GM12878 (cell line): Measurements from ENCODE around the gene ETV6. TPM values are rescaled to one million over a fixed set of nuclear protein-coding genes. Genes with fewer than 3 reads are reported as not detected.
A peak's percentile ranks its signal among the peaks of the same experiment; 100 is the strongest.

Experiments
- ATAC-seq: fragments of 200-7000 bp; cut with Tn5 transposase; 3 replicates; pipeline ENCODE4 v1.9.1; 2020; ENCODE audit warnings: mild to moderate bottlenecking, moderate library complexity
- BruUV-seq: library from RNA; stranded (reverse); fragments of 400-500 nt; replicated peaks from 2 replicates; lab custom pipeline; 2021; lab: Mats Ljungman, UMichigan
- CTCF ChIA-PET: fragments of 300-600 bp; sonication (Branson Sonifier 250); formaldehyde crosslinking; extraction: SDS; loops from one replicate; lab custom pipeline; 2021; ENCODE audit warnings: inconsistent platforms; lab: Yijun Ruan, JAX
- POLR2A ChIA-PET: fragments of 350-600 bp; formaldehyde crosslinking; extraction: SDS; loops from one replicate; lab custom pipeline; 2021; ENCODE audit warnings: inconsistent platforms; lab: Charles Lee
- RAD21 ChIA-PET: fragments of 300-600 bp; sonication (Branson Sonifier 250); formaldehyde crosslinking; loops from one replicate; lab custom pipeline; 2023; ENCODE audit warnings: antibody characterized with exemption; ENCODE audit not compliant: unreplicated experiment; lab: Charles Lee
- SMC1A ChIA-PET: fragments of 300-600 bp; sonication (Branson Sonifier 250); formaldehyde crosslinking; loops from one replicate; lab custom pipeline; 2023; ENCODE audit not compliant: unreplicated experiment, uncharacterized antibody; lab: Charles Lee
- DNase-seq: peaks from one replicate; pipeline ENCODE4 v3.0.0-alpha.2; 2011; ENCODE audit warnings: low read depth, low spot score
- FAIRE-seq: peaks from 3 replicates; lab custom pipeline; 2011; peaks lifted over from hg19 to GRCh38; lab: Jason Lieb, UNC
- H2AFZ ChIP-seq: 2 replicates; pipeline ENCODE4 v1.6.0; 2011; ENCODE audit warnings: low read depth, low read length, control low read depth; ENCODE audit not compliant: control insufficient read depth
- H3K27ac ChIP-seq: 2 replicates; pipeline ENCODE4 v1.5.1; 2011; ENCODE audit warnings: control low read depth; ENCODE audit not compliant: control insufficient read depth, insufficient read depth
- H3K27me3 ChIP-seq, 2 experiments: replicated peaks in 1 of 2; 2 replicates each; pipeline versions ENCODE4 v1.6.0 to v1.6.1; 2011; ENCODE audit warnings: low read length in 1 of 2; ENCODE audit not compliant: control insufficient read depth in 2 of 2, insufficient read depth in 2 of 2
- H3K36me3 ChIP-seq, 2 experiments: 2 replicates each; pipeline ENCODE4 v1.5.1; 2011; ENCODE audit warnings: low read length in 1 of 2; ENCODE audit not compliant: control insufficient read depth in 2 of 2, insufficient read depth in 2 of 2
- H3K4me1 ChIP-seq: 2 replicates; pipeline ENCODE4 v1.6.1; 2011; ENCODE audit warnings: mild to moderate bottlenecking, low read length, moderate library complexity, mixed read lengths; ENCODE audit not compliant: control insufficient read depth, insufficient read depth
- H3K4me2 ChIP-seq: 2 replicates; pipeline ENCODE4 v1.6.0; 2011; ENCODE audit warnings: control low read depth; ENCODE audit not compliant: control insufficient read depth, insufficient read depth
- H3K4me3 ChIP-seq: fragments of 200-600 bp; sonication (generic); 2 replicates; pipeline ENCODE4 v1.5.1; 2016
- H3K79me2 ChIP-seq: 2 replicates; pipeline ENCODE4 v1.6.0; 2011; ENCODE audit warnings: low read length; ENCODE audit not compliant: control insufficient read depth, insufficient read depth
- H3K9ac ChIP-seq: 2 replicates; pipeline ENCODE4 v1.8.0; 2011; ENCODE audit warnings: low read length, control low read depth, mixed read lengths; ENCODE audit not compliant: control insufficient read depth, insufficient read depth
- H3K9me3 ChIP-seq: replicated peaks from 3 replicates; pipeline ENCODE4 v1.5.1; 2011; ENCODE audit warnings: mild to moderate bottlenecking, low read length; ENCODE audit not compliant: control insufficient read depth, insufficient read depth
- H4K20me1 ChIP-seq: 2 replicates; pipeline ENCODE4 v1.6.0; 2011; ENCODE audit not compliant: control insufficient read depth, insufficient read depth
- BCL3 ChIP-seq: IDR thresholded peaks from 2 replicates; pipeline ENCODE4 v1.6.1; 2011; ENCODE audit warnings: borderline replicate concordance, low read depth, mild to moderate bottlenecking, moderate library complexity, low read length; ENCODE audit not compliant: insufficient read depth, poor library complexity, severe bottlenecking
- E4F1 ChIP-seq: fragments of 450-650 bp; IDR thresholded peaks from 2 replicates; pipeline ENCODE4 v1.6.1; 2018; ENCODE audit warnings: borderline replicate concordance, mild to moderate bottlenecking; ENCODE audit not compliant: partially characterized antibody
- MEF2B ChIP-seq: fragments of 450-650 bp; IDR thresholded peaks from 2 replicates; pipeline ENCODE4 v1.6.1; 2018; ENCODE audit warnings: mild to moderate bottlenecking, moderate library complexity; ENCODE audit not compliant: partially characterized antibody, poor library complexity, severe bottlenecking
- NR2C1 ChIP-seq: fragments of 450-650 bp; IDR thresholded peaks from 2 replicates; pipeline ENCODE4 v1.6.1; 2017; ENCODE audit warnings: antibody characterized with exemption, mild to moderate bottlenecking, moderate library complexity
- NR2C2 ChIP-seq: IDR thresholded peaks from 2 replicates; pipeline ENCODE4 v1.6.1; 2011; ENCODE audit warnings: borderline replicate concordance, low read depth; ENCODE audit not compliant: control insufficient read depth, insufficient read length
- POLR2A ChIP-seq: IDR thresholded peaks from 2 replicates; pipeline ENCODE4 v1.6.1; 2011; ENCODE audit warnings: low read depth, mild to moderate bottlenecking, low read length
- RELB ChIP-seq: fragments of 450-650 bp; IDR thresholded peaks from 2 replicates; pipeline ENCODE4 v1.6.1; 2017; ENCODE audit warnings: low read depth, mild to moderate bottlenecking, moderate library complexity
- SMC3 ChIP-seq: IDR thresholded peaks from 2 replicates; pipeline ENCODE4 v1.6.1; 2011; ENCODE audit warnings: low read length, improper control_type of control experiment, borderline replicate concordance
- ZNF622 ChIP-seq: fragments of 450-650 bp; IDR thresholded peaks from 2 replicates; pipeline ENCODE4 v1.6.1; 2017; ENCODE audit warnings: mild to moderate bottlenecking, inconsistent platforms
- WGBS: methylation state at CpG from one replicate; pipeline ENCODE4 v1.1.6; 2016; ENCODE audit warnings: low lambda C conversion rate; ENCODE audit not compliant: insufficient replicate concordance, insufficient coverage; ENCODE audit errors: missing lambda C conversion rate; 5-methylcytosine and 5-hydroxymethylcytosine counted together
- in situ Hi-C: fragments of 300-500 bp; cut with MboI; formaldehyde crosslinking; loops from 9 replicates; pipeline ENCODE4 v1.14.3; 2018; ENCODE audit warnings: mixed read lengths
- intact Hi-C: fragments of 100-400 bp; cut with micrococcal nuclease; formaldehyde crosslinking; loops from one replicate; pipeline ENCODE4 v1.14.2; 2022; ENCODE audit not compliant: unreplicated experiment
- polyA plus RNA-seq, 11 experiments: library from polyadenylated mRNA; depleted of rRNA in 4 of 11; unstranded in 6 of 11; stranded (reverse) in 5 of 11; fragments of >200 nt; fragmentation: Nextera tagmentation in 4 of 11; fragmentation: Illumina TruSeq in 1 of 11; extraction: Ambion mirVana in 4 of 11; extraction: Trizol in 1 of 11; gene quantifications; 1 replicate in 1 of 11; 2 replicates in 10 of 11; pipeline versions ENCODE4 v1.2.1 to v1.2.3, GENCODE V29; 2011 to 2016; ENCODE audit warnings: inconsistent platforms in 2 of 11, missing spikeins in 2 of 11, low read depth in 1 of 11
- total RNA-seq, 4 experiments: library from RNA; depleted of rRNA in 3 of 4; stranded (reverse); fragments of >200 nt in 3 of 4; fragmentation: Illumina TruSeq in 1 of 4; extraction: Trizol in 1 of 4; gene quantifications; 2 replicates each; pipeline versions ENCODE4 v1.2.1 to v1.2.3, GENCODE V29; 2013 to 2021

The ETV6 gene
- total and polyA plus RNA-seq, 10 of the 15 experiments (the other 5 are each of a cell fraction or from before 2014, with no cell fraction given), result 6.6 to 74.8 (median 24.6) TPM

- Histone ChIP-seq H3K9ac (no peak overlapping the region), H2AFZ (no peak overlapping the region), H3K4me2 (no peak overlapping the region), H3K79me2 (no peaks in the 10 kb centered on the region; the same call in none of the 2 replicates), H3K4me3 (no peak overlapping the region), H3K36me3 (peaks cover 25 to 48% of the 10 kb centered on the region in 2 experiments), H3K27ac (no peak overlapping the region), H3K4me1 (peaks cover 12% of the 10 kb centered on the region), H4K20me1 (no peaks in the 10 kb centered on the region), H3K9me3 (peaks cover 3% of the 10 kb centered on the region; the same call in 1 of the 3 replicates), H3K27me3 (no peaks in the 10 kb centered on the region)
- no TSS peak for BruUV-seq
- WGBS, result 90% methylated on average over 17 of the region's 17 CpGs
- ChIA-PET SMC1A (no interaction called here), RAD21 (no interaction called here), POLR2A (no interaction called here), CTCF (no interaction called here)
- TF ChIP-seq NR2C2, result no peak
- TF ChIP-seq POLR2A, result 0 out of 2 replicates have a peak, but pooled peaks have one; percentile 32
- TF ChIP-seq BCL3, result no peak
- no peak for DNase-seq
- ATAC-seq, result no peak
- intact Hi-C loops, result no loop called here
- in situ Hi-C loops, result no loop called here
- FAIRE-seq, result no peak
Observed at GRCh38 chr12:11859705-11860425, 210.4 kb downstream of the ETV6 start.

- FAIRE-seq, result no peak
- no peak overlapping the region for H3K27ac ChIP-seq
- H3K4me3 ChIP-seq, result no peak overlapping the region
- CTCF ChIA-PET, result no interaction called here
- DNase-seq, result no peak
- no TSS peak for BruUV-seq
- H3K36me3 ChIP-seq, result peaks cover 24 to 44% of the 10 kb centered on the region in 2 experiments
- H3K4me1 ChIP-seq, result peaks cover under 1% of the 10 kb centered on the region
- H3K79me2 ChIP-seq, result peaks cover 2% of the 10 kb centered on the region
- in situ Hi-C loops (no loop called here), intact Hi-C loops (no loop called here)
- POLR2A ChIA-PET, result no interaction called here
- ATAC-seq, result no peak
- H4K20me1 ChIP-seq, result no peaks in the 10 kb centered on the region
- H2AFZ ChIP-seq, result no peak overlapping the region
- 88% methylated on average over 5 of the region's 5 CpGs for WGBS
- RAD21 ChIA-PET, result no interaction called here
- H3K27me3 ChIP-seq, result no peaks in the 10 kb centered on the region
- H3K9ac ChIP-seq, result no peak overlapping the region
- SMC1A ChIA-PET, result interaction anchor here (0.9 to 1.6 kb wide), 2 partner anchors 10 to 30 kb away, joined by 3 to 5 read pairs; no protein-coding TSS in a partner anchor
- peaks cover 11% of the 10 kb centered on the region for H3K9me3 ChIP-seq
- no peak overlapping the region for H3K4me2 ChIP-seq
- 0 out of 2 replicates have a peak, but pooled peaks have one; percentile 17 for TF ChIP-seq NR2C1
- no peak for TF ChIP-seq SMC3
- no peak for TF ChIP-seq RELB
- no peak for TF ChIP-seq MEF2B
- no peak for TF ChIP-seq ZNF622
- TF ChIP-seq E4F1, result no peak
Observed at GRCh38 chr12:11861155-11861863, 211.8 kb downstream of the ETV6 start.
